DMS114 treated with DMSO at 0.1 percent for 48 hours (cell line): Measurements from ENCODE around the gene CEP170.
"Not testable (repeated sequence)": the region's sequence is repeated elsewhere in the genome, so short reads cannot be mapped to it uniquely, and the experiment has no call there.

ENCODE experiments used
- DNase-seq: peaks from one replicate; lab custom pipeline; 2025; ENCODE audit not compliant: unreplicated experiment; lab: John Stamatoyannopoulos, UW

The CEP170 gene

DNA sequence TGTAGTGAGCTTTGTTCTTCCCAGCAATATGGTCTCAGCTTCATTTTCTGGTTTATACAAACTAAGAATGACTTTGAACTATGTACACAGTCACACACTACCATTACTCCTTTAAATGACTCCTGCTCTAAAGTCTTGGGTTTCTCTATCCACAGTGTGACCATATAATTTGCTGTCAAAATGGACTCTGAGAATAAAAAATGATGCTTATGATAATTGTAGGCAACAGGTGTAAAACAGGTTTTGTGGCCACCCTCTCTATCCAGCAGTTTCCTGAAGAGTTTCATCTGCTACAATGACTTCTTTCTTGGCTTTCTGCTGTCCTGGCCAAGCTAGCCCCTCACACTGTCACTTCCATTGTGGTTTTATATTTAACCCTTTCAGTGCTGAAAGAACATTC is 71.4 kb downstream of the CEP170 start:
- not testable (repeated sequence) for DNase-seq

DNA sequence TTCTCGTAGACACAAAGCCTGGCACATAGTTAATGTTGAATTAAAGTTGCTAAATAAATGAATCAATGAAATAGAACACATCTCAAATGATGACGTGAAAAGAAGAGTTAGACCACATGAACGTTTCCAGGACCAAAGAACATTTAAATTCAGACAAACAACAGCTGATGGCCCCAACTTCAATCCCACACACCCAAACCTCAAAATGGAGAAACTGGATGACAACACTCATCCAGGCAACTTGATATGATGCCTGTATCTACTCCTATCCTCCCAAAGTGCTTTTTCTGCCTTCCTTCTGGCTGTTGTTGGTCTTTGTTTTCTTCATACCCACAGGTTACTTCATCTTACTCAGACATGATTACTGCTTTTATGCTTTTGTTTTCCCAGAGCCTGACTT is 71.9 kb downstream of the CEP170 start:
- not testable (repeated sequence) for DNase-seq

GRCh38 chr1:243179720-243180119 is 75.4 kb downstream of the CEP170 start:
- DNase-seq = no peak

- not testable (repeated sequence) for DNase-seq
Measured at GRCh38 chr1:243177792-243178191, 77.3 kb downstream of the CEP170 start.

- not testable (repeated sequence) for DNase-seq
Measured at GRCh38 chr1:243173758-243174369, 81.2 kb downstream of the CEP170 start.

- DNase-seq = not testable (repeated sequence)
Measured at GRCh38 chr1:243164911-243165310, 90.2 kb downstream of the CEP170 start.

GRCh38 chr1:243150906-243151305 is 104.2 kb downstream of the CEP170 start:
- not testable (repeated sequence) for DNase-seq

GRCh38 chr1:243149120-243149519 is 106.0 kb downstream of the CEP170 start:
- DNase-seq = not testable (repeated sequence)

DNA sequence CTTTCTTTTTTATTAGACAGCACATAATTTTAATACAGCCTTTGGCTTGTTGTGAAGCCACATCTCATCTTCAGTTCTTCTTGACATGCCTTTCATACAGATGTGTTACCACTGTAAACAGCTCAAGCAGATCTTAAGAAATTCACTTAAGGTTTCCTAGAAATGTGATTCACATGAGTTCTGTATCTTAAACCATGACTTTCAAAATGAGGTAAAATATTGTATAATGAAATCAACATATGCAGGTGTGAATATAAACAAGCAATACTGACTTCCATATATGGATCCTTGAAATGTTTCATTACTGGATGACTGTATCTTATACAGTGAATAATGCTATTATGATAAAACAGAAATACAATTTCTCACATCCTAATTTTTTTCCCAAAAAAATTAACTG is 107.7 kb downstream of the CEP170 start:
- not testable (repeated sequence) for DNase-seq

GRCh38 chr1:243140498-243140897 is 114.6 kb downstream of the CEP170 start:
- DNase-seq = peak; percentile 15

DNA sequence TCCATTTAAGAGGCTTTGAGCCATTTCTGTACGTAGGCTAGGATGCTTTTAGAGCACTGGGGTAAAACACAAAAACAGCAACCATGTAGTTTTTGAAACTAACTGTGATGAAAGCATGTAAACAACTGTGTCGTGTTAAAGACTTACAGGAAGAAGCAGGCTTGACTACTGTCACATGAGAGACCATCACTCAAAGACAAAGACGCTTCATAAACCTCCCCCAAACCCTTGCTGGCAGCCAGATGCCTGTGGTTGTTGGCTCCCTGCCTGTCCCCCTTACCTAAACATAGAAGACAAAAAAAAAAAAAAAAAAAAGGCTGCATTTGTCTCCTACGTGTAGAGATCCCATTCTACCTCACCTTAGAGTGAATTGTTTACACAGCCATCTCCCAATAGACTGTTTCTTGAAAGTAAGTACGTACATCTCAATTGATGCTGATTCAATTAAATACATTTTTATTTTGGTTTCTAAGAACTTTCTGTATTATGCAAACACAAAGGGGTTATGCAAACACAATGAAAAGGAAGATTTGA is 132.1 kb downstream of the CEP170 start:
- DNase-seq = not testable (repeated sequence)

DNA sequence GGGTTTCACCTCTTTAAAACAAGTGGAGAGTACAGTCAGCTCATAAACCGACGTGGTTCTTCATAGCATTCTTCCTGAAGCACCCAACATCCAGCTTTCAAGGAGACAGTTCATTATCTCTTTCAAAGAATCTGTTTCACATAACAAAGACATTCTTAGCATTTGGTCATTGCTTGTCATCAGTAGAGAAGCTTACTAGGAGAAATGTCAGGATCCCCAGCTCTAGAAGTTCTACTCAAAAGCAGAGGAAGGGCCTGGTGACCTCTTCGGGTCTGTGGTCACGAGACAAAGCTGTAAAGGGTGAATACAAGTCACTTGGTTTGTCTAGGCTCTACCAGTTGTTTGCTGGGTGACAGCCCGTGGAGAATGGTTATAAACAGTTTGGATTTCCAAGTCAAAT is 133.1 kb downstream of the CEP170 start:
- DNase-seq = not testable (repeated sequence)

GRCh38 chr1:243118601-243119322 is 136.3 kb downstream of the CEP170 start:
- DNase-seq = not testable (repeated sequence)

DNA sequence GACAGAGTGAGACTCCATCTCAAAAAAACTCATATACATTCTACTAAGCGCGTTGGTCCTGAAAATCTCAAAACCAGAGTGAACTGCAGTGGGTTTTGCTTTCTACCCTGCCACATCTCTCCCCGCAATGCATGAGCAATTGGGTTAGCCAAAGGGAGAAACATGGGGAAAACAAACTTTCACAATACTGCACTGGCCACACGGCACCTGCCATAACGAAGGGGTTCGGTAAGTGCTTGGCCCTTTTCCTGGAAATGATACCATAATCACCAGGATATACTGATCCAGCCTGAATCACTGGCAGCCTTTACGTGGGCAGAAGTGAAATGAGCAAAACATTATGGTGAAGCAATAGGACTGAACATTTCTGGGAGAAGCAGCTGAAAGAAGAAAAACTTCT is 138.9 kb downstream of the CEP170 start:
- not testable (repeated sequence) for DNase-seq

- not testable (repeated sequence) for DNase-seq
Measured at GRCh38 chr1:243114769-243115168, 140.3 kb downstream of the CEP170 start.

DNA sequence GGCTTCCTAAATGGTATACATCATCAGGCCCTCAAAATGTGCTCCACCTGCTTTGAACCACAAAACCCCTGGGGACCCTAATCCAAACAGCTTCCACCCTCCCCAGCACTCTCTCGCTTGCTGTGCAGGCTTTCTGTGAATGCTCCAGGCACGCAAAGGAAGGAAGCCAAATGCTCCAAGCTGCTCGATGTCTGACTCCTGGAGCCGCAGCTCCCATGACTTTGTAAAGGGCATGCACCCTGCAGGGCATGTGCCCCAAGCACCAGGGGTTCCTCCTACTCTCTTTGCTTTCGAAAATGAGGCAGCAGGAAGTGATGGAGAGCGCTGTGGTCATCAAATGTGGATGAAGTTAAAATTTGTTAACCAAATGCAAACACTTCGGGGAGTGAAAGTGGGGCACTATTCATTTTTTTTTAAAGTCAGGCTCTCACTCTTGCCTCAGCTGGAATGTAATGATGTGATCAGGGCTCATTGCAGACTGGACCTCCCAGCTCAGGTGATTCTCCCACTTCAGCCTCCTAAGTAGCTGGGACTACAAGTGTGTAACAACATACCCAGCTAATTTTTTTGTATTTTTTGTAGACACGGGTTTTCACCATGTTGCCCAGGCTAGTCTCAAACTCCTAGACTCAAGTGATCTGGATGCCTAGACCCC is 140.9 kb downstream of the CEP170 start:
- DNase-seq = not testable (repeated sequence)

GRCh38 chr1:243107171-243107570 is 147.9 kb downstream of the CEP170 start:
- DNase-seq = not testable (repeated sequence)

DNA sequence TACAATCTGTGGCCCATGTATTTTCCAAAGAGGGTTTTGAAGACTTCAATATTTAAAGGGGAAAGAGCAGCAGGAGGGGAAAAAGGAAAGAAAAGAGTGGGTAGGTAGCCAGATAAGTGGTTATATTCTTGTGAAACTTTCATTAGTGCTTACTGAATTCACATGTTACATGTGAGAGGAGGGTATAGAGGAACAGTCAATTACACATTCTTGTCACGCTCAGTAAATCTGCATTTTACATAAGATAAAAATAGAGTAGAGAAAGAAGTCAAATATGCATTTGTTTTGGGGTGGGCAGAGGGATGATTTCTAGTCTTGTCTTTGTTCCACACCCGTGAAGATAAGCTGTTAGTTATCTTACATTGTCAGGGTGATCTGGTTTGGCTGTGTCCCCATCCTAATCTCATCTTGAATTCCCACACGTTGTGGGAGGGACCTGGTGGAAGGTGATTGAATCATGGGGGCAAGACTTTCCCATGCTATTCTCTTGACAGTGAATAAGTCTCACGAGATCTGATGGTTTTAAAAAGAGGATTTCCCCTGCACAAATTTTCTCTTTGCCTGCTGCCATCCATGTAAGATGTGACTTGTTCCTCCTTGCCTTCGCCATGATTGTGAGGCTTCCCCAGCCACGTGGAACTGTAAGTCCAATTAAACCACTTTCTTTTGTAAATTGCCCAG is 149.3 kb downstream of the CEP170 start:
- DNase-seq = not testable (repeated sequence)

GRCh38 chr1:243105104-243105503 is 150.0 kb downstream of the CEP170 start:
- DNase-seq = not testable (repeated sequence)

DNA sequence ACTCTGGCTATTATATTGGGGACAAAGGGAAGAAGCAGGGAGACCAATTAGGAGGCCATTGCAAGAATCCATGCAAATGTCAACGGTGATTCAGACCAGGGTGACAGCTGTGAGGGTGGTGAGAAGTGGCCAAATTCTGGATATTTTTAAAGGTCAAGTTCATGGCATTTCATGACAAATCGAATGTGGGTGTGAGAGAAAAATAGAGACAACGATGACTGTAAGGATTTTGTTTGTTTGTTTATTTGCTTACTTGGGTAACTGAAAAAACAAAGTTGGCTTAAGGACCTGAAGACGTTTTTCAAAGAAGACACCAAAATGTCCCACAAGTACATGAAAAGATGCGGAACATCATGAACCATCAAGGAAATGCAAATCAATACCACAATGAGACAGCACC is 150.6 kb downstream of the CEP170 start:
- DNase-seq = not testable (repeated sequence)

GRCh38 chr1:243101551-243102050 is 153.5 kb downstream of the CEP170 start:
- DNase-seq = not testable (repeated sequence)
